Measurements from ENCODE around the gene LIF. TPM values are rescaled to one million over a fixed set of nuclear protein-coding genes. Genes with fewer than 3 reads are reported as not detected.

The LIF gene
- total and polyA plus RNA-seq, 2 donors (not counting 3 experiments of a cell fraction or from before 2014, with no cell fraction given) = 0.12 to 0.27 TPM

- no peak overlapping the region for H3K4me3 ChIP-seq (replicated peaks in 1 of 3; ENCODE audit: insufficient read depth in 1 of 3, low read depth in 1 of 3, low read length in 3 of 3)
- H4K20me1 ChIP-seq (replicated peaks; ENCODE audit: control insufficient read depth, extremely low read depth, insufficient read depth, low read length) = no peaks in the 10 kb centered on the region
- FAIRE-seq = no peak
- no peak for TF ChIP-seq JUN (IDR thresholded peaks at IDR 0.05; ENCODE audit: borderline replicate concordance, insufficient read depth, insufficient read length, low read depth)
- TF ChIP-seq POLR2AphosphoS5 (IDR thresholded peaks at IDR 0.05; ENCODE audit: insufficient read depth, low read depth, low read length) = no peak
- no peak for TF ChIP-seq EZH2 (IDR thresholded peaks at IDR 0.05; ENCODE audit: borderline replicate concordance, low read depth, low read length, severe bottlenecking)
- TF ChIP-seq MYC (IDR thresholded peaks at IDR 0.05; ENCODE audit: low read depth, low read length) = no peak
- TF ChIP-seq, protein P1, sequence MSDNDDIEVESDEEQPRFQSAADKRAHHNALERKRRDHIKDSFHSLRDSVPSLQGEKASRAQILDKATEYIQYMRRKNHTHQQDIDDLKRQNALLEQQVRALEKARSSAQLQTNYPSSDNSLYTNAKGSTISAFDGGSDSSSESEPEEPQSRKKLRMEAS (IDR thresholded peaks at IDR 0.05; ENCODE audit: insufficient read depth, insufficient read length) = no peak
- no peak for TF ChIP-seq FOS (IDR thresholded peaks at IDR 0.05; ENCODE audit: borderline replicate concordance, insufficient read depth, low read length)
- TF ChIP-seq, protein P2, sequence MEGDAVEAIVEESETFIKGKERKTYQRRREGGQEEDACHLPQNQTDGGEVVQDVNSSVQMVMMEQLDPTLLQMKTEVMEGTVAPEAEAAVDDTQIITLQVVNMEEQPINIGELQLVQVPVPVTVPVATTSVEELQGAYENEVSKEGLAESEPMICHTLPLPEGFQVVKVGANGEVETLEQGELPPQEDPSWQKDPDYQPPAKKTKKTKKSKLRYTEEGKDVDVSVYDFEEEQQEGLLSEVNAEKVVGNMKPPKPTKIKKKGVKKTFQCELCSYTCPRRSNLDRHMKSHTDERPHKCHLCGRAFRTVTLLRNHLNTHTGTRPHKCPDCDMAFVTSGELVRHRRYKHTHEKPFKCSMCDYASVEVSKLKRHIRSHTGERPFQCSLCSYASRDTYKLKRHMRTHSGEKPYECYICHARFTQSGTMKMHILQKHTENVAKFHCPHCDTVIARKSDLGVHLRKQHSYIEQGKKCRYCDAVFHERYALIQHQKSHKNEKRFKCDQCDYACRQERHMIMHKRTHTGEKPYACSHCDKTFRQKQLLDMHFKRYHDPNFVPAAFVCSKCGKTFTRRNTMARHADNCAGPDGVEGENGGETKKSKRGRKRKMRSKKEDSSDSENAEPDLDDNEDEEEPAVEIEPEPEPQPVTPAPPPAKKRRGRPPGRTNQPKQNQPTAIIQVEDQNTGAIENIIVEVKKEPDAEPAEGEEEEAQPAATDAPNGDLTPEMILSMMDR (IDR thresholded peaks at IDR 0.05; ENCODE audit: extremely low read depth in 1 of 2, insufficient read depth in 1 of 2, low read depth in 1 of 2, low read length in 2 of 2) = no peak
- TF ChIP-seq POLR2A (IDR thresholded peaks at IDR 0.05; ENCODE audit: low read depth, low read length) = no peak
- no peak for TF ChIP-seq GATA2 (IDR thresholded peaks at IDR 0.05; ENCODE audit: insufficient read depth, insufficient read length, low read depth, low read length)
- no peaks in the 10 kb centered on the region for H3K79me2 ChIP-seq (ENCODE audit: control insufficient read depth, insufficient read depth, low read length)
- H3K27ac ChIP-seq (ENCODE audit: insufficient read depth, low read depth, low read length) = no peak overlapping the region
- H3K4me2 ChIP-seq (ENCODE audit: insufficient read depth, low read length) = no peak overlapping the region
- no peaks in the 10 kb centered on the region for H3K9me3 ChIP-seq (replicated peaks; ENCODE audit: control insufficient read depth, insufficient read depth, low read length)
- H3K9me1 ChIP-seq (replicated peaks; ENCODE audit: control insufficient read depth, extremely low read depth, insufficient read depth, low read length) = no peaks in the 10 kb centered on the region
- peaks cover 11% of the 10 kb centered on the region for H3K4me1 ChIP-seq (ENCODE audit: control insufficient read depth, extremely low read depth, insufficient read depth, low read length)
- ChIA-PET POLR2A (interaction anchor here (0.7 kb wide), 1 partner anchor 10 kb away, joined by 4 read pairs; no protein-coding TSS in a partner anchor), CTCF (interaction anchor here (1.6 kb wide), 1 partner anchor 10 kb away, joined by 5 read pairs; no protein-coding TSS in a partner anchor)
- intact Hi-C loops (cut with micrococcal nuclease) = no loop called here
- DNase-seq (ENCODE audit: low read depth, low spot score) = no peak
- dilution Hi-C loops (cut with MboI; ENCODE audit: extremely low pct_ligation_motif_present, low sequenced_read_pairs) = no loop called here
- H3K36me3 ChIP-seq (ENCODE audit: control insufficient read depth in 2 of 2, extremely low read depth in 1 of 2, insufficient read depth in 2 of 2, low read length in 2 of 2) = no peaks in the 10 kb centered on the region
- no TSS peak for BruUV-seq (replicated peaks)
- no peak overlapping the region for H3K9ac ChIP-seq (replicated peaks; ENCODE audit: extremely low read depth, insufficient read depth, low read length)
- H2AFZ ChIP-seq (ENCODE audit: low read depth, low read length) = no peak overlapping the region
- H3K27me3 ChIP-seq (ENCODE audit: control insufficient read depth in 2 of 2, insufficient read depth in 2 of 2, low read length in 2 of 2) = no peaks in the 10 kb centered on the region
Observed at GRCh38 chr22:30272781-30273601, 26.4 kb upstream of the LIF start.
